ENCODE results near the gene TBC1D1. TPM values are rescaled to one million over a fixed set of nuclear protein-coding genes. Genes with fewer than 3 reads are reported as not detected.

The TBC1D1 gene
- total RNA-seq, 1 experiment from 2014 or later: 56.0 TPM

GRCh38 chr4:38094419-38094818 is 203.5 kb downstream of the TBC1D1 start:
- intact Hi-C loops (cut with micrococcal nuclease; ENCODE audit: unreplicated experiment) (no loop called here), in situ Hi-C loops (cut with HindIII; ENCODE audit: low pct_unique_long_range_greater_than_20kb, low sequenced_read_pairs) (no loop called here)
- Histone ChIP-seq H3K9me3 (ENCODE audit: control insufficient read depth, insufficient read depth, low read depth, low read length) (no peaks in the 10 kb centered on the region), H3K4me3 (ENCODE audit: low read depth in 2 of 2, low read length in 2 of 2) (no peak overlapping the region), H3K27me3 (ENCODE audit: control insufficient read depth, insufficient read depth, low read length) (no peaks in the 10 kb centered on the region), H3K36me3 (ENCODE audit: control insufficient read depth, insufficient read depth, low read length) (no peaks in the 10 kb centered on the region; the same call in 1 of the 2 replicates), H3K27ac (ENCODE audit: low read length) (no peak overlapping the region), H3K4me1 (ENCODE audit: control insufficient read depth, insufficient read depth, low read length) (no peaks in the 10 kb centered on the region)
- no TSS peak for BruUV-seq (replicated peaks)
- no peak for ATAC-seq
- POLR2A ChIA-PET: no interaction called here
- TF ChIP-seq TCF7L2 (IDR thresholded peaks at IDR 0.05; ENCODE audit: low read depth, low read length) (no peak), REST (IDR thresholded peaks at IDR 0.05; ENCODE audit: insufficient read depth in 1 of 2, low read depth in 2 of 2, low read length in 1 of 2) (no peak), POLR2AphosphoS5 (IDR thresholded peaks at IDR 0.05; ENCODE audit: low read depth, low read length) (no peak), SIN3A (IDR thresholded peaks at IDR 0.05; ENCODE audit: borderline replicate concordance, insufficient read depth, low read depth, low read length) (no peak)
- TF ChIP-seq, protein P1, sequence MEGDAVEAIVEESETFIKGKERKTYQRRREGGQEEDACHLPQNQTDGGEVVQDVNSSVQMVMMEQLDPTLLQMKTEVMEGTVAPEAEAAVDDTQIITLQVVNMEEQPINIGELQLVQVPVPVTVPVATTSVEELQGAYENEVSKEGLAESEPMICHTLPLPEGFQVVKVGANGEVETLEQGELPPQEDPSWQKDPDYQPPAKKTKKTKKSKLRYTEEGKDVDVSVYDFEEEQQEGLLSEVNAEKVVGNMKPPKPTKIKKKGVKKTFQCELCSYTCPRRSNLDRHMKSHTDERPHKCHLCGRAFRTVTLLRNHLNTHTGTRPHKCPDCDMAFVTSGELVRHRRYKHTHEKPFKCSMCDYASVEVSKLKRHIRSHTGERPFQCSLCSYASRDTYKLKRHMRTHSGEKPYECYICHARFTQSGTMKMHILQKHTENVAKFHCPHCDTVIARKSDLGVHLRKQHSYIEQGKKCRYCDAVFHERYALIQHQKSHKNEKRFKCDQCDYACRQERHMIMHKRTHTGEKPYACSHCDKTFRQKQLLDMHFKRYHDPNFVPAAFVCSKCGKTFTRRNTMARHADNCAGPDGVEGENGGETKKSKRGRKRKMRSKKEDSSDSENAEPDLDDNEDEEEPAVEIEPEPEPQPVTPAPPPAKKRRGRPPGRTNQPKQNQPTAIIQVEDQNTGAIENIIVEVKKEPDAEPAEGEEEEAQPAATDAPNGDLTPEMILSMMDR (IDR thresholded peaks at IDR 0.05): no peak
- DNase-seq (ENCODE audit: low read depth, low spot score): no peak
- CTCF ChIA-PET: no interaction called here

DNA sequence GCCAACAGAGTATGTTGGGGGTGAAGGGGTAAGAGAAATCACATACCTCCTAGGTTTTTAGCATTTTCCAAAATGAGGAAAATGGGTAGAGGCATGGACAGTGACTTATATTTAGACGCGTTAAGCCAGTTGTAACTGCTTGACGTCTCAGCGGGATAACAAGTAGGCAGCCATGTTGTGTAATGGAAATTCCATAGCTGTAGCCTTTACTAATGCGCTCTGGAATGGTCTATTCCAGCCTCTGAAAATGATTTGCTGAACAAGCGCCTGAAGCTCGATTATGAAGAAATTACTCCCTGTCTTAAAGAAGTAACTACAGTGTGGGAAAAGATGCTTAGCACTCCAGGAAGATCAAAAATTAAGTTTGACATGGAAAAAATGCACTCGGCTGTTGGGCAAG is 204.8 kb downstream of the TBC1D1 start:
- Histone ChIP-seq H3K36me3 (ENCODE audit: control insufficient read depth, insufficient read depth, low read length) (no peaks in the 10 kb centered on the region; the same call in 1 of the 2 replicates), H3K9me3 (ENCODE audit: control insufficient read depth, insufficient read depth, low read depth, low read length) (no peaks in the 10 kb centered on the region), H3K27ac (ENCODE audit: low read length) (no peak overlapping the region), H3K27me3 (ENCODE audit: control insufficient read depth, insufficient read depth, low read length) (no peaks in the 10 kb centered on the region), H3K4me1 (ENCODE audit: control insufficient read depth, insufficient read depth, low read length) (no peaks in the 10 kb centered on the region), H3K4me3 (ENCODE audit: low read depth in 2 of 2, low read length in 2 of 2) (no peak overlapping the region)
- POLR2A ChIA-PET: no interaction called here
- in situ Hi-C loops (cut with HindIII; ENCODE audit: low pct_unique_long_range_greater_than_20kb, low sequenced_read_pairs) (no loop called here), intact Hi-C loops (cut with micrococcal nuclease; ENCODE audit: unreplicated experiment) (no loop called here)
- CTCF ChIA-PET: no interaction called here
- ATAC-seq (no peak), DNase-seq (ENCODE audit: low read depth, low spot score) (no peak)
- TF ChIP-seq, protein P1 (IDR thresholded peaks at IDR 0.05): no peak
- no peak for TF ChIP-seq REST (IDR thresholded peaks at IDR 0.05; ENCODE audit: insufficient read depth in 1 of 2, low read depth in 2 of 2, low read length in 1 of 2)
- TF ChIP-seq SIN3A (IDR thresholded peaks at IDR 0.05; ENCODE audit: borderline replicate concordance, insufficient read depth, low read depth, low read length): no peak
- TF ChIP-seq POLR2AphosphoS5 (IDR thresholded peaks at IDR 0.05; ENCODE audit: low read depth, low read length): no peak
- TF ChIP-seq TCF7L2 (IDR thresholded peaks at IDR 0.05; ENCODE audit: low read depth, low read length): no peak
- no TSS peak for BruUV-seq (replicated peaks)
